HG03342 (cell line): ENCODE measurements around the gene SUPT4H1.
"Not testable (repeated sequence)": the region's sequence is repeated elsewhere in the genome, so short reads cannot be mapped to it uniquely, and the experiment has no call there.

Source experiments
- ATAC-seq: cut with Tn5 transposase; IDR thresholded peaks from one replicate; pipeline ENCODE4 v1.9.1; 2021; ENCODE audit warnings: mild to moderate bottlenecking, moderate library complexity; ENCODE audit not compliant: unreplicated experiment

Gene SUPT4H1

DNA sequence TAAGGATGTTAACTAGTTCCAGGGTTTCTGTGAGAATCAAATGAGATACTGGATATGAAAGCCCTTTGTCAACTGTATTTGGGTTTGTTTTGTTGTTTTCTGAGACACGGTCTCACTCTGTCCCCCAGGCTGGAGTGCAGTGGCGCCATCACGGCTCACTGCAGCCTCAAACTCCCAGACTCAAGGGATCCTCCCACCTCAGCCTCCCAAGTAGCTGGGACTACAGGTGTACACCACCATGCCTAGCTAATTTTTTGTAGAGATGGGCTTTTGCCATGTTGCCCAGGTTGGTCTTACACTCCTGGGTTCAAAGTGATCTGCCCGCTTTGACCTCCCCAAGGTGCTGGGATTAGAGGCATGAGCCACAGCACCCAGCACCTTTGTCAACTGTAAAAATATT lies 8.9 kb downstream of the SUPT4H1 start:
- ATAC-seq, result no peak

DNA sequence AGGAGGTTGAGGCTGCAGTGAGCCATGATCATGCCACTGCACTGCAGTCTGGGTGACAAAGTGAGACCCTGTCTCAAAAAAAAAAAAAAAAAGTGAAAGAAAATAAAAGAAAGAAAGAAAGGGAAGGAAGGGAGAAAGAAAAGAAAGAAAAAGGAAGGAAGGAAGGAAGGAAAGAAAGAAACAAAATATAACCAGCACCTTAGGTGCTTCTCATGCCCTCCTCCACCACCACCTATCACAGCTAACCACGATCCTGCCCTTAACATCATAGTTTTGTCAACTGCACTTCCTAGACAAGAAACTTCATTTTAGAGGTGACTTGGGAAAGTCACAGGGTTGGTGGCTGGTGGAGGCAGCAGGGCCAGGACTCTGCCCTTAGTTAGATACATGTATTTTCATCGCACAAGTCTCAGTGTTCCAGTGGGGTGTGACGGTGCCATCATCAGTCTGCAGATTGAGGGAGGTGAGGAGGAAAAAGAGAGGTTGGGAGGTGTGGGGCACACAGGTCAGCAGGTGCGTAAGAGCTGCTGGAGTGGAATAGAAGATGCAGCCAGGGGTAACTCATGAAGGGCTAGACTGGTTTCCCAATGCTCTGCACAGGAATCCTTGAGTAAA lies 10.0 kb downstream of the SUPT4H1 start:
- ATAC-seq, result no peak

DNA sequence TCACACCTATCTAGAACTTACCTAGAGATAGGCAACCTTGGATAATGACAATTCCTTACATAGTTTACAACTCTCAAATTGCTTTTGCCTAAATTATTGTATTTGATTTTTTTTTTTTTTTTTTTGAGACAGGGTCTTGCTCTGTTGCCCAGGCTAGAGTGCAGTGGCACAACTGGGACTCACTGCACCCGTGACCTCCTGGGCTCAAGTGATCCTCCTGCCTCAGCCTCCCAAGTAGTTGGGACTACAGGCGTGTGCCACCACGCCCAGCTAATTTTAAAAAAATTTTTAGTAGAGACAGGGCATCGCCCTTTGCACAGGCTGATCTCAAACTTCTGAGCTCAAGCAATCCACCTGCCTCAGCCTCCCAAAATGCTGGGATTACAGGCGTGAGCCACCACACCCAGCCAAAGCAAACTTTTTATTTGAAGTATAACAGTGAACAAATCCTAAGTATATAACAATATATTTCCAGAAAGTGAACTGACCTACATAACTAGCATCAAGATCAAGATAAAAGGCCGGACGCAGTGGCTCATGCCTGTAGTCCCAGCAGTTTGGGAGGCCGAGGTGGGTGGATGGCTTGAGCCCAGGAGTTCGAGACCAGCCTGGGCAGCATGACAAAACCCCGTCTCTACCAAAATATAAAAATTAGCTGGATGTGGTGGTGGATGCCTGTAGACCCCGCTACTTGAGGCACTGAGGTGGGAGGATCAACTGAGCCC lies 10.7 kb downstream of the SUPT4H1 start:
- ATAC-seq, result not testable (repeated sequence)

DNA sequence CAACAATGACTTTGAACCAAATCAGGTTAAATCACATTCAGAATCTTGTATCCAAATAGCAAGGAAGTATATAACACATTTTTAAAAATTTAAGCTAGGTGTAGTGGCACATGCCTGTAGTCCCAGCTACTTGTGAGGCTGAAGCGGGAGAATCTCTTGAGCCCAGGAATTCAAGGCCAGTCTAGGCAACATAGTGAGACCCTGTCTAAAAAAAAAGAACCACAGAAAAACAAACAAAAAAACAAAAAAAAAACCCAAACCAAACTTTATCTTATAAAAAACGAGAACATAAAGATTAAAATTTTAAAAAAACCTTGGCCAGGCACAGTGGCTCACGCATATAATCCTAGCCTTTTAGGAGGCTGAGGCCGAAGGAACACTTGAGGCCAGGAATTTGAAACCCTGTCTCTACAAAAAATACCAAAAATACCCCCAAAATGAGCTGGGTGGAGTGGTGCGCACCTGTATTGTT lies 11.6 kb downstream of the SUPT4H1 start:
- ATAC-seq, result no peak

DNA sequence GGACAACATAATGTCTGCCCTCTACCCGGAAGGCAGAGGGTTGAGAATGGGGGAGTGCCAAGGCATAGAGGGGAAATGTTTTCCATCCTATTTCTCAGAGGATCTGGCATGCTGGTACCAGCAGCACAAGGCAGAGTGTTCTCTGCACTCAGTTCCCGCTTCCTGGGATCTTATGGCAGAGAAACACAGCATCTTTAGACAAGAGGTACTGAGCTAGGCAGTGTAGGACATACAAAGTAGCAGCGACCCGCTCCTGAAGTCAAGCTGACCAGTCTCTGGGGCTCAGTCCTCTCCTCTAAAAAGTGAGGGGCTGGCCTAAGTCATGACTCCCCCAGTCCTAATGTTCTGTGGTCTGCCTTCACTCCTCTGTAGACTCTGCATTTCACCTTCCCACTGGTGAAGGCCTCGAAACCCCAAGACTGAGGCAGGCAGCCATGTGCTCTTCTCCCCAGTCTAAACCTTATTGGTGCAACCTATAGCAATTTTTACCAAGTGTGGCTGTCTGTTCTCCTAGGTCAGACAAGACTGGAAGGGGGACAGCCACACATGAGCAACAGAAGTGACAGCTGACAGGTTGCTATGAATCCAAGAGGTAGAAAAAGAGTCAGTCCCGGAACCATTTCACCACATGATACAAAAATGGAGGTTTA lies 12.1 kb downstream of the SUPT4H1 start:
- ATAC-seq, result no peak

DNA sequence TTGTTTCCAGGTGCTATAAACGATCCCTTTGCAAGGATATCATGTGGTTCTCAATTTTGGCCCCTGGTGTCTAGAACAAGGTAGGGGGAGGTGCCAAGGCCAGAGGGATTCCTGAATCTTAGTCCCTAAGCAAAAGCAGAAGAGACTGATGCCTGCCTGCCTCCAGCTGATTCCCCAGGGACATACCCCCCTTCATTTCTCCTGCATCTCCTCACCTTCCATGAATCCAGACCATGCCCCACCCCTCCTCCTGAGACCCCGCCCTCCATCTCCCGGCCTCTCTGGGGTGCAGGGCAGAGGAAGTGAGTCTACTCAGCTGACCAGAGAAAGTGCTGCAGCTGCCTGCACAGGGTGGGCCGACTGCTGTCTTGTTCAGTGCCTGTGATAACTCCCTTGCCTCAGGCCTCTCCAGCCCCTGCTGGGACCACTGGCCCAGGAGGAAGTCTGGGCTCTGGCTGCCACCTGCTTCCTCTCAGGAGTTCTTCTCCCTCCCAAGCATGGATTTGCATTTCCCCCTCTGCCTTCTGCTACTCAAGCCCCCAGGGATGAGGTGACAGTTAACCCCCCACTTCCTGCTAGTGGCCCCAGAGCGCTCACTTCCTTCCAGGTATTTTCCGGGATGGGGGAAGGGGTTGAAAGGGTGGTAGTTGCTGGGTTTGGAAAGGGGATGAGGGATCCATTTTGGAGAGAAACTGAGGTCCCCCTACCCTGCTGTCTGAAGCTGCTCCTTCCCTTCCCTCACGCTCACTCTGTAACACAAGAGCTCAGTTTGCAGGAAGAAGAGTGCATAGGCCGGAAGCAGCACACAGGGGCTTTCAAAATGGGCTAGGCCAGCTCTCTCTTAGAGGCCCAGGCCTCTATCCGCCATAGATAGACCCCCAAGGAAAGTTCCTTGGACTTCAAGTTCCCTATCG lies 12.9 kb downstream of the SUPT4H1 start:
- no peak for ATAC-seq

DNA sequence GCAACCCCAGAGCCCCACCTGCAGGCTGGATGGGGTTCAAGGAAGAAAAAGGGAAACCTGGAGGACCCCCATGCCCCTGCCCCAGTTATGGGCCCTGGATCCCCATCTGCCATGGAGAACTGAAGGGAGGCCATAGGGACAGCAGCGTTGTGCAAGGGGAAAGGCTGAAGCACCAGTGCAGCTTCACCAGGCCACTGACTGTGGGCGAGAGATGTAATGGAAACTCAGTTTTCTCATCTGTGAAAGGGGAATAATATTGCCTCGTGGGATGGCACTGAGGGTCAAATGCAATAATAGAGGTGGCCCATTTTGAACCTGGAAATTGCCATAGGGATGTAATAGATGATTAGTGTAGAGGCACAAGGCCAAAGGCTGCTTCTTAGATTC lies 13.6 kb downstream of the SUPT4H1 start:
- no peak for ATAC-seq

DNA sequence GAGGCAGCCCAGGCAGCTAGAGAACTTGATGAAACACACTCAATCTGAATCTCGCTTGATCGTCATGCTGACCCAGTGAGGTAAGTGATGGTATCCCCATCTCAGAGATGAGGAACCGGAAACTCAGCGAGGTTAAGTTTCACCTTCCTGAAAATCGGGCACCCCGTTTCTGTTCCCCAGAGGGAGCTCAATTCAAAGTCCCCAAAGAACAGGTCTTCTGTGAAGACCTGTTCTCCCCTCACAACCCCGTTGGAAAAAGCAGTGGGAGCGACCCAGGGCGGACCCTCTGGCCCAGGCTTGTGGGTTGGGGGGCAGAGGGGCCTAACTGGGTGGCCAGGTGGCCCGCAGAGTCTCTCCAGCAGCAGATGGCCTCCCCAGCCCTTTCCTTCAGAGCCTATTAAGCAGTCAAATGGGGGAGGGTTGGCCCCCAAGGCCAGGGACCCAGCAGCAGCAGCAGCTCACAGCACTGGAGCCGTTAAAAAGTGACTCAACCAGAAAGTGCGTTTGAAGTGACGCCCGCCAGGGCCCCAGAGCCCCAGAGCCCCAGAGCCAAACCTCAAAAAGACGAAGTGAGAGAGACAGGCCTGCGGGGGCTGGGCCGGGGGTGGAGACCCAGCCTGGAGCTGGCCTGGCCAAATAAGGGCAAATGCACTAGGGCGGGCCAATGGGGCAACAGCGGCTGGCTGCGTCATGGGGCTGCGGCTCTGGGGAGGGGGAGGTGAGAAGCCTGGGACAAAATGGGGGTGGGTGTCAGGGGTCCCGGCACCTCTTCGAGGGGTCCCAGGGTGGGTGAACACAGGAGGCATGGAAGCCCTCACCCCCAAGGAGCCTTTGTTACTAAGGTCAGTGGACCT lies 14.2 kb downstream of the SUPT4H1 start:
- peak; percentile 51 for ATAC-seq

DNA sequence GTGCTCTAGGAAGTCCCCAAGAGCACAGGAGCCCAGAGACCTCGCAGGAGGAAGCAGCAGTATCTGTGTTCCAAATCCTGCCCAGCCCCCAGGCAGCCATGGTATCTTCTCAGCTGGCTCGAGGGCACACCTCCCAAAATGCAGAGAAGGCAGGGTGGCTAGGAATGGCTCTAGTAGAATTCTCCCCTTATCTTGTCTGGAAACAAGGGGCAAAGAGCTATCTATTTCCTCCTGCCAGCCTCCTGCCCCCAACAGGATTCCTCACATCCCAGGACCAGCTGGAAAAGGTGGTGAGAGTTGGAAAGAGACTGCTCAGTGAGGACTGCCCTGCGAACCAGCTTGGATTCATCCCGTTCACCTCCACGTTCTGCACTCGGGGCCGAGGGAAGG lies 14.8 kb downstream of the SUPT4H1 start:
- ATAC-seq, result no peak

DNA sequence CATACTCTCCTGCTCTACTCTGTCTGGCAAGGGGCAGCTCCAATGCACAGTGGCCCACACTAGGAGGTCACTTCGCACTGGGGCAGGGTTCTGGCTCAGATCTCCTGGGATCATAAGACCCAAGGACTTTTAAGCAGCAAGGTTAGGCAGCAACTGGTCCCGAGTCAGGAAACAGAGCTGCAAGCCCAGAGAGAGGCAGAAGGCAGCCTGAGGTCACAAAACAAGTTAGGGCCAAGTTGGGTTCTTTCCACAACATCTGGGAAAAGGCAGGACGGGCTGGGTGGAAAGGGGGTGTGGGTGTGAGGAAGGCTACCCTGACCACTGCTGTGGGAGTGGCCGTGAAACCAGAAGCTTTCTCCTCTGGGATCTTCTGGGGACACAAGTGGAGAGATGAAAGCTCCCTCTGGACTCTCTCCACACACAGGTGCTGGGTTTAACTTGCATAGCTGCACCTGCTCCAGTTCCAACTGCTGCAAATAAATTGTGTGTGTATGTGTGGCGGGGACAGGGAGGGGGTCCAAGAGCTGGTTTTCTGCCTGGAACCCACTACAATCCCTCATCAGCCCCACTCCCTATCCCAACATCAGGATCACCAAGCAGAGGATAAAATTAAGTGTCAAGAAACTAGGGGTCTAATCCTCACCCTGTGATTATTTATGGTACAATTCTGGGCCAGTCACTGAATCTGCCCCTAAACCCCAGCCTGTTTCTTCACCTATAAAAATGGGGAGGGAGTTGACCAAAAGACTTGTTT lies 15.4 kb downstream of the SUPT4H1 start:
- no peak for ATAC-seq

DNA sequence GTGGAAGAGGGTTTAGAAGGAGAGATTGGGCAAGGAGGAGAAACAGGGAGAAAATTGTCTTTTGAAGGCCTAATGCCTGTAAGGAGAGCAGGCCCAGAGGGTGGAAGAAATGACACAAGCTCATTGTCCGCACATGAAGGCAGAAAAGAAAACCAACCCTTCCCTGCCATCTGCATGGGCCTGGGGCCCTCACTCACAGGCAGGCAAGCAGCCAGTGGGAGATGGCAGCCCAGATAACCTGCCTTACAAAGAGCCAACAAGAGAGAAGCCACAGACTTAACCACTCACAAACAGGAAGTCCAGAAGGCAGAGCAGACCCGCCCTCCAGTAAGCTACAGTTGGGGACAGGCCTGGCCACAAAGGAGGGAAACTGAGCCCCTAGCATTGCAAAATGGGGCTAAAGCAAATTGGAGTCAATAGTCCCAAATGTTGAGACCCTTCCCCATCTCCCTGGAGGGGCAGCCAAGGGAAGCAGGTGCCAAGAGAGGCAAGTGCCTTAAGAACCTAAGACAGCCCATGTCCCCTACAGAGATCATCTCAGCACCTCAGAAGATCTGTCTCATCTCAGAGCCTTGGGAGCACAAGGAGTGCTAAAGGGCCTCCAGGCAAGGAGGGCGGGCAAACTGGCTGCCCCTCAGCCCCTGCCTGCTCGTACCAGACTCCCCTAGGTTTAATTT lies 16.1 kb downstream of the SUPT4H1 start:
- ATAC-seq, result no peak

DNA sequence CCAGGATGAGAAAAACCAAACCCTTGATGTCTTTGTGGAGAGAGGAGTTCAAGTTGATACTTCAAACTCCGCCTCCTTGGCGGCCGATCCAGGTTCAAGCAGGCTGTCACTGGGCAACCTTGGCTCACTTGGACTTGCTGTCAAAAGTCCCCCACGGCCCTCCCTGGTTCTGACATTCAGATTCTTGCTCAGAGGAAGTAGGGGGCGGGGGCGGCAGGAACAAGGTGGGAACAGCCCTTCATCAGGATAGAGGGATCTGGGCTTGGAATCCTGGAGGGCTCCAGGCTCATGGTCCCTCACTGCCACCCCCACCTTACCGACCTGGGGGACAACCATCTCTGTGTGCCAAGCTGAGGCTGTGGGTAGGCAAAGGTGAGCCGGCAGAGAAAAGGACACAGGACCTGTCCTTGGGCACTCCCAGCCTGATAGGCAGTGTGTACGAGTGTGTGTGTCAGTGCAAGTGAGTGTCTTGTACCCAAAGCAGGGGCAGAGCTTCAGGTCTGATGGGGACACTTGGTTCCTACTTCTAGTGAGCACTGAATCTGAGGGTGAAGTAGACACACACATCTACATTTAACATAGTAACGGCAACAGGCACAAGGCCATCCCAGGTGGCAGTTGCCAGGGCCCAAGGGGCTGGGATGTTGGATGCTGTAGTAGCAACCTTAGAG lies 16.8 kb downstream of the SUPT4H1 start:
- no peak for ATAC-seq

DNA sequence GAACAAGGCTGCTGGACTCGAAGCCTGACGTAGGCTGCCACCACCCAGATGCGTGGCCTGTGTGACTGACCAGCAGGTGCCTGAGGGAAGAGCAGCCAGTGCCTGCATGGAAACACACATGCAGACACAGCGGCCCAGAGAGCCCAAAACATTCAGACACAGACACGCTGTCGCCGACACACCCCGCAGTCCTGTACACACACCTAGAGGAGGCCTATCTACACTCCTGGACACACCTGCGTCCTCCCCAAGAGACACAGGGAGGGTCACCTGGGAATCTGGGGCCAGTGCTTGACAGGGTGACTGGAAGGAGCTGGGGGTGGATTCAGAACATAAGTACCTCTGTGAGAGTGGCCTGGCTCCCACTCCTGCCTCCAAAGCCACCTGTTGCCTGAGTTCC lies 17.3 kb downstream of the SUPT4H1 start:
- ATAC-seq, result no peak

DNA sequence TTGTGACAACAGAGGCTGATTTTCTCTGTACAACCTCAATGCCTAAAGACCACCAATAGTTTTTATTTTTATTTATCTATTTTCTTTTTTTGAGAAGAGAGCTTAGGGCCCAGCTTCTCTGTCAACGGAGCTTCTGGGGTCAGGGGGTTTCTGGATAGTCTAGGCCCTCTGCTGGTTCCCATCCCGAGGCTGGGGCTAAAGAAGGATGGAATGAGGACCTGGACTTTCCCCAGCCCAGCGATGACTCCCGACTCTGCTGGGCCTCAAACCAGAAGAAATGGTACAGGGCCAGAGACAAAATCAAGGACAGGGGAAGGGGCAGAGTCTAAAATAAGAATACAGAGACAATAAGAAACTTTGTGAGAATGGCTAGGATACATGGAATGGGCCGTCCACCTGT lies 17.7 kb downstream of the SUPT4H1 start:
- ATAC-seq, result no peak

DNA sequence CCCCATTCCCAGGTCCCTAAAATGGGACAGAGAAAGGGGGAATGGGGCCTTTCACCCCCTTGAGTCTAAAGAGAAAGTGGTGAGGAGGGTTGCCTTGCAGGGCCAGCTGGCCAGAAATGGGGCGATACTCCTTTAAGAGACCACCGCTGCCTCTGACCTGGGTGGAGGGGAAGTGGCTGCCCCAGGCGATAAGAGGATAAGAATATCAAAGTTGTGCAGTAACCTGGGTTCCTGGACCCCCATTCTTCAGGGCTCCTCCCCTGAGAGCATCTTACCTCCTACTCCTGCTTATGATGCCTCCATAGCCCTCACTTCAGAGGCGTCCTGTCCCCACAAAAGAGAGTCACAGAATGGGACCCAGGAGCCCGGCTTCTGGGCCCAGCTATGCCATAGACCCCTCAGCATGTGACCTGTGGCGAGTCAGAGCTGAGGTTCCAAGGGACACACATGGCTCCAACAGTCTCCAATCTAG lies 18.2 kb downstream of the SUPT4H1 start:
- no peak for ATAC-seq

DNA sequence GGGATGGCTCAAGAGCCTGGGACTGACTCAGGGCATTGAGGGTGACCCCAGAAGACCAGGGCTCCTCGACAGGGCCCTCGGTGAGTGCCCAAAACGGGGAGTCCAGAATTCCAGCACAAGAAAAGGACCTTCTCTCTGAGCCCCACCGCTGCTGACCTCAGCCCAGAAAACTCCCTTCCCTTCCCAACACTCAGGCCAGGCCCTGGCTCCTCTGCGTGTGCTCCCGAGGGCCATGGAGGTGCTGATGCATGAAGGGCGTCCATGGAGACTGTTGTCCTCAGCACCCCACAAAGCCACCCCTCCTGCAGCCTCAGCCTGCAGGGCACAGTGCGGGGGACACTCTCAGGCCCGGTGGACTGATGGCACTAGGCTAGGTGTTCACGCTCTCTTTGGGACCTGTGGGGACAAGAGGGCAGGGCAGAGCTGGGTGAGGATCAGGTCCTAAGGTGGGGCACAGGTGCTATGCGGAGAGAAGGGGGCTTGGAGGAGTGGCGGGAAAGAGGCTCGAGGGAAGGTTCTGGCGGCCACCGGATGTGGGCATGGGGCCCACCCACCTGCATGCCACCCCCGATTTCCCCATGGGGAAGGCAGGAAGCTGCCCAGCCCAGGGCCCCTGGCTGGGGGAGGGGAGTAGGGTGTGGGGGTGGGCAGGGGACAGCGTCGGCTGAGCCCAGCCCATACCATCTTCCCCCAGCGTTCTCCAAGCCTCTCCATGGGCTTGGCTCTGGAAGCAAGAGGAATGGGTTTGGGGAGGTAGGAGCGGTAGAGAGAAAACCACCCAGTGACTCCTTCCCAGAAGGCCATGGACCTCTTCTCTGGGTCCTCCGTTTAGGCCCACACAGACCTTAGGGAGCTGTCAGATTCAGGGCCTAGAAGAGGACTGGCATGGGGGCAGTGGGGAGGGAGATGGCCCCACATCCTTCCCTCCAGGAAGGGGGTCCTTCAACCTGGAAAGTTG lies 18.9 kb downstream of the SUPT4H1 start:
- ATAC-seq, result no peak
